Measurements from ENCODE around the gene ELFN2.

DNA sequence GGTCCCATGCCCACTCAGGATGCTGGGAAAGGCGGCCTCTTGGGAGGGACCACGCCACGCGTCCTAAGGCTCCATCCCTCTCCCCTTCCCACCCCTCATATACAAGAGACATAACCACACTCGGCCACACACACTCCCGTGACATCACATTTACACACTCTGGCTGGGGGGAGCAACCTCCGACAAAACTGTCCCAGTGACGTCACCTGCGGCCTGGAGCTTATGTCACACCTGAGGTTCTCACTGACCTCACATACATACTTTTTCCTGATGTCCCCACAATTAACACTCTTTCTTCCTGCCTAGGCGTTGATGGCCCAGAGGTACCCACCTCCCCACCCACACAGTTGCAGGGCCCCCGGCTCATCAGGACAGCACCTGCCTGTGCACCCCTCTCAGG is 1.9 kb downstream of the ELFN2 start:
- TF ChIP-seq, protein P1, sequence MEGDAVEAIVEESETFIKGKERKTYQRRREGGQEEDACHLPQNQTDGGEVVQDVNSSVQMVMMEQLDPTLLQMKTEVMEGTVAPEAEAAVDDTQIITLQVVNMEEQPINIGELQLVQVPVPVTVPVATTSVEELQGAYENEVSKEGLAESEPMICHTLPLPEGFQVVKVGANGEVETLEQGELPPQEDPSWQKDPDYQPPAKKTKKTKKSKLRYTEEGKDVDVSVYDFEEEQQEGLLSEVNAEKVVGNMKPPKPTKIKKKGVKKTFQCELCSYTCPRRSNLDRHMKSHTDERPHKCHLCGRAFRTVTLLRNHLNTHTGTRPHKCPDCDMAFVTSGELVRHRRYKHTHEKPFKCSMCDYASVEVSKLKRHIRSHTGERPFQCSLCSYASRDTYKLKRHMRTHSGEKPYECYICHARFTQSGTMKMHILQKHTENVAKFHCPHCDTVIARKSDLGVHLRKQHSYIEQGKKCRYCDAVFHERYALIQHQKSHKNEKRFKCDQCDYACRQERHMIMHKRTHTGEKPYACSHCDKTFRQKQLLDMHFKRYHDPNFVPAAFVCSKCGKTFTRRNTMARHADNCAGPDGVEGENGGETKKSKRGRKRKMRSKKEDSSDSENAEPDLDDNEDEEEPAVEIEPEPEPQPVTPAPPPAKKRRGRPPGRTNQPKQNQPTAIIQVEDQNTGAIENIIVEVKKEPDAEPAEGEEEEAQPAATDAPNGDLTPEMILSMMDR (IDR thresholded peaks at IDR 0.05) = no peak
- TF ChIP-seq POLR2AphosphoS5 (IDR thresholded peaks at IDR 0.05) (no peak), EP300 (IDR thresholded peaks at IDR 0.05) (no peak)
